Vagina (tissue), 2 donors: Measurements from ENCODE around the gene ZNF518A. TPM values are rescaled to one million over a fixed set of nuclear protein-coding genes. Genes with fewer than 3 reads are reported as not detected.

ENCODE experiments used
- DNase-seq, 2 donors: peaks; one replicate each; pipeline ENCODE4 v3.0.0-alpha.2; 2017; ENCODE audit errors: extremely low spot score in 2 of 2
- H3K27ac ChIP-seq: fragments of 200-600 bp; sonication (generic); one replicate; pipeline ENCODE4 v1.5.1; 2019
- H3K27me3 ChIP-seq: fragments of 200-600 bp; sonication (generic); one replicate; pipeline ENCODE4 v1.5.1; 2019
- H3K36me3 ChIP-seq, 2 donors: fragments of 200-600 bp; sonication (generic); one replicate each; pipeline ENCODE4 v1.5.1; 2017 to 2019
- H3K4me1 ChIP-seq: fragments of 200-600 bp; sonication (generic); one replicate; pipeline ENCODE4 v1.5.1; 2019
- H3K4me3 ChIP-seq, 2 donors: fragments of 200-600 bp; sonication (generic); 1 replicate in 1 of 2; 2 replicates in 1 of 2; pipeline ENCODE4 v1.5.1; 2016 to 2019
- H3K9me3 ChIP-seq: fragments of 200-600 bp; sonication (generic); one replicate; pipeline ENCODE4 v1.5.1; 2019
- CTCF ChIP-seq, 3 experiments: fragments of 450-650 bp in 2 of 3; fragments of 200-600 bp in 1 of 3; sonication (generic) in 1 of 3; IDR thresholded peaks; one replicate each; pipeline ENCODE4 v1.5.1; 2017 to 2019; ENCODE audit warnings: antibody characterized with exemption in 3 of 3, mild to moderate bottlenecking in 2 of 3, moderate library complexity in 2 of 3
- POLR2A ChIP-seq, 2 donors: fragments of 450-650 bp; IDR thresholded peaks; one replicate each; pipeline ENCODE4 v1.6.1; 2017; ENCODE audit warnings: antibody characterized with exemption in 2 of 2, mild to moderate bottlenecking in 2 of 2, moderate library complexity in 2 of 2
- POLR2AphosphoS5 ChIP-seq, 2 donors: sonication (generic); formaldehyde crosslinking; IDR thresholded peaks; one replicate each; pipeline ENCODE4 v1.9.0; 2017; ENCODE audit warnings: antibody characterized with exemption in 2 of 2, mild to moderate bottlenecking in 2 of 2, low read depth in 1 of 2; ENCODE audit not compliant: insufficient read depth in 1 of 2
- intact Hi-C: fragments of 100-400 bp; cut with DNase I; formaldehyde crosslinking; loops from one replicate; pipeline ENCODE4 v1.15.1; 2023
- total RNA-seq: library from RNA; depleted of rRNA; stranded (reverse); fragments of >200 nt; gene quantifications from one replicate; pipeline ENCODE4 v1.2.3, GENCODE V29; 2016

Gene ZNF518A
- total RNA-seq, 1 donor from 2014 or later = 12.5 TPM

- no peak overlapping the region for H3K27ac ChIP-seq
- intact Hi-C loops = no loop called here
- H3K36me3 ChIP-seq = no peaks in the 10 kb centered on the region
- no peak for TF ChIP-seq POLR2A (IDR thresholded peaks at IDR 0.05)
- no peak for TF ChIP-seq CTCF (IDR thresholded peaks at IDR 0.05)
- TF ChIP-seq POLR2AphosphoS5 (IDR thresholded peaks at IDR 0.05; ENCODE audit: insufficient read depth in 1 of 2, low read depth in 1 of 2) = no peak
- H3K4me1 ChIP-seq = no peaks in the 10 kb centered on the region
- no peaks in the 10 kb centered on the region for H3K9me3 ChIP-seq
- DNase-seq = no peak
- no peak overlapping the region for H3K4me3 ChIP-seq
- H3K27me3 ChIP-seq = no peaks in the 10 kb centered on the region
Observed at GRCh38 chr10:96107623-96108038, 22.5 kb upstream of the ZNF518A start.

- no peaks in the 10 kb centered on the region for H3K4me1 ChIP-seq
- H3K4me3 ChIP-seq = no peak overlapping the region
- intact Hi-C loops = no loop called here
- no peak for DNase-seq
- no peak overlapping the region for H3K27ac ChIP-seq
- no peaks in the 10 kb centered on the region for H3K36me3 ChIP-seq
- H3K27me3 ChIP-seq = no peaks in the 10 kb centered on the region
- H3K9me3 ChIP-seq = no peaks in the 10 kb centered on the region
- no peak for TF ChIP-seq CTCF (IDR thresholded peaks at IDR 0.05)
- no peak for TF ChIP-seq POLR2AphosphoS5 (IDR thresholded peaks at IDR 0.05; ENCODE audit: insufficient read depth in 1 of 2, low read depth in 1 of 2)
- TF ChIP-seq POLR2A (IDR thresholded peaks at IDR 0.05) = no peak
Observed at GRCh38 chr10:96112531-96112930, 17.6 kb upstream of the ZNF518A start.

- H3K4me3 ChIP-seq = no peak overlapping the region
- H3K36me3 ChIP-seq = no peaks in the 10 kb centered on the region
- intact Hi-C loops = no loop called here
- DNase-seq = no peak
- no peaks in the 10 kb centered on the region for H3K9me3 ChIP-seq
- TF ChIP-seq CTCF (IDR thresholded peaks at IDR 0.05) (no peak), POLR2A (IDR thresholded peaks at IDR 0.05) (no peak)
- H3K27me3 ChIP-seq = no peaks in the 10 kb centered on the region
- H3K4me1 ChIP-seq = no peaks in the 10 kb centered on the region
- no peak overlapping the region for H3K27ac ChIP-seq
Observed at GRCh38 chr10:96118604-96119450, 11.3 kb upstream of the ZNF518A start.

GRCh38 chr10:96122824-96123223, 7.3 kb upstream of the ZNF518A start:
- intact Hi-C loops = no loop called here
- Histone ChIP-seq H3K27me3 (no peaks in the 10 kb centered on the region), H3K4me1 (no peaks in the 10 kb centered on the region), H3K9me3 (no peaks in the 10 kb centered on the region), H3K4me3 (no peak overlapping the region), H3K36me3 (no peaks in the 10 kb centered on the region), H3K27ac (no peak overlapping the region)
- no peak for DNase-seq
- no peak for TF ChIP-seq POLR2AphosphoS5 (IDR thresholded peaks at IDR 0.05; ENCODE audit: insufficient read depth in 1 of 2, low read depth in 1 of 2)
- no peak for TF ChIP-seq CTCF (IDR thresholded peaks at IDR 0.05)
- TF ChIP-seq POLR2A (IDR thresholded peaks at IDR 0.05) = no peak
